OCI-LY7 (cell line): Measurements from ENCODE around the gene MPRIP. TPM values are rescaled to one million over a fixed set of nuclear protein-coding genes. Genes with fewer than 3 reads are reported as not detected.
"Not testable (repeated sequence)": the region's sequence is repeated elsewhere in the genome, so short reads cannot be mapped to it uniquely, and the experiment has no call there.

Experiments used
- BruUV-seq: library from RNA; stranded (reverse); fragments of 400-500 nt; replicated peaks from 2 replicates; lab custom pipeline; 2021; lab: Mats Ljungman, UMichigan
- CTCF ChIA-PET: fragments of 300-600 bp; sonication (Branson Sonifier 250); formaldehyde crosslinking; loops from one replicate; lab custom pipeline; 2022; ENCODE audit warnings: antibody characterized with exemption; ENCODE audit not compliant: unreplicated experiment; lab: Charles Lee
- POLR2A ChIA-PET: fragments of 300-600 bp; sonication (Branson Sonifier 250); formaldehyde crosslinking; loops from one replicate; lab custom pipeline; 2022; ENCODE audit warnings: antibody characterized with exemption; lab: Charles Lee
- DNase-seq: peaks from one replicate; pipeline ENCODE4 v3.0.0-alpha.2; 2015; ENCODE audit warnings: low spot score
- H2AFZ ChIP-seq: fragments of 200-600 bp; sonication (generic), shearing (Covaris generic); 2 replicates; pipeline ENCODE4 v1.6.1; 2014; ENCODE audit warnings: mild to moderate bottlenecking, antibody characterized with exemption, low read length, moderate library complexity
- H3K27ac ChIP-seq: fragments of 200-600 bp; sonication (generic); 2 replicates; pipeline ENCODE4 v1.5.1; 2014; ENCODE audit warnings: mixed run types, low read depth, mild to moderate bottlenecking, moderate library complexity, low read length, inconsistent platforms; ENCODE audit not compliant: poor library complexity, severe bottlenecking
- H3K36me3 ChIP-seq: fragments of 200-600 bp; sonication (generic); 2 replicates; pipeline ENCODE4 v1.6.1; 2014; ENCODE audit warnings: mild to moderate bottlenecking, antibody characterized with exemption, low read length, moderate library complexity, mixed read lengths; ENCODE audit not compliant: insufficient read depth
- H3K4me1 ChIP-seq: fragments of 200-600 bp; sonication (generic); 2 replicates; pipeline ENCODE4 v1.5.1; 2014; ENCODE audit warnings: mild to moderate bottlenecking, low read length; ENCODE audit not compliant: insufficient read depth, poor library complexity, severe bottlenecking
- H3K4me2 ChIP-seq: fragments of 200-600 bp; sonication (generic); 2 replicates; pipeline ENCODE4 v1.6.1; 2014; ENCODE audit warnings: mild to moderate bottlenecking, low read length
- H3K4me3 ChIP-seq: fragments of 200-600 bp; sonication (generic); 2 replicates; pipeline ENCODE4 v1.5.1; 2014; ENCODE audit warnings: mild to moderate bottlenecking, low read depth, low read length; ENCODE audit not compliant: poor library complexity, severe bottlenecking
- H3K79me2 ChIP-seq: fragments of 200-600 bp; sonication (generic); 2 replicates; pipeline ENCODE4 v1.6.1; 2016; ENCODE audit warnings: low read depth, mild to moderate bottlenecking, low read length, moderate library complexity, mixed read lengths; ENCODE audit not compliant: insufficient read depth
- H3K9me2 ChIP-seq: fragments of 200-600 bp; sonication (generic); 2 replicates; pipeline ENCODE4 v1.6.1; 2016; ENCODE audit warnings: mild to moderate bottlenecking, low read length, mixed read lengths; ENCODE audit not compliant: insufficient read depth
- H3K9me3 ChIP-seq: fragments of 200-600 bp; sonication (generic); 2 replicates; pipeline ENCODE4 v1.6.1; 2014; ENCODE audit warnings: mild to moderate bottlenecking, mixed run types, low read length, mixed read lengths
- H4K20me1 ChIP-seq: fragments of 200-600 bp; sonication (generic); 2 replicates; pipeline ENCODE4 v1.6.1; 2014; ENCODE audit warnings: mild to moderate bottlenecking, antibody characterized with exemption, low read length, moderate library complexity, mixed read lengths; ENCODE audit not compliant: insufficient read depth
- intact Hi-C: fragments of 100-400 bp; cut with micrococcal nuclease; formaldehyde crosslinking; loops from one replicate; pipeline ENCODE4 v1.10.0; 2022; ENCODE audit not compliant: unreplicated experiment
- total RNA-seq, 2 experiments: library from RNA; depleted of rRNA in 1 of 2; stranded (reverse); fragments of >200 nt in 1 of 2; shearing (Covaris generic) in 1 of 2; gene quantifications; 2 replicates each; pipeline ENCODE4 v1.2.3, GENCODE V29; 2014 to 2022

Gene MPRIP
- total RNA-seq, 2 experiments from 2014 or later = 73.3 to 109 TPM

GRCh38 chr17:17010545-17011034 is 31.7 kb upstream of the MPRIP start:
- BruUV-seq, H3K27ac ChIP-seq, DNase-seq, H3K4me2 ChIP-seq, H3K36me3 ChIP-seq, H3K4me1 ChIP-seq, H3K9me2 ChIP-seq, intact Hi-C loops, POLR2A ChIA-PET, H3K4me3 ChIP-seq, CTCF ChIA-PET, H3K79me2 ChIP-seq, H4K20me1 ChIP-seq, H3K9me3 ChIP-seq, H2AFZ ChIP-seq: not testable (repeated sequence)

GRCh38 chr17:17011043-17011907 is 31.0 kb upstream of the MPRIP start:
- DNase-seq, H4K20me1 ChIP-seq, H3K4me3 ChIP-seq, H3K27ac ChIP-seq, intact Hi-C loops, H3K4me1 ChIP-seq, H3K36me3 ChIP-seq, H3K9me2 ChIP-seq, H3K4me2 ChIP-seq, H3K9me3 ChIP-seq, H3K79me2 ChIP-seq, BruUV-seq, CTCF ChIA-PET, H2AFZ ChIP-seq, POLR2A ChIA-PET: not testable (repeated sequence)

- POLR2A ChIA-PET, H3K9me3 ChIP-seq, H3K4me3 ChIP-seq, H3K4me1 ChIP-seq, intact Hi-C loops, DNase-seq, BruUV-seq, H3K27ac ChIP-seq, H3K4me2 ChIP-seq, H4K20me1 ChIP-seq, H3K79me2 ChIP-seq, H2AFZ ChIP-seq, H3K36me3 ChIP-seq, H3K9me2 ChIP-seq, CTCF ChIA-PET: not testable (repeated sequence)
Observed at GRCh38 chr17:17013828-17014747, 28.2 kb upstream of the MPRIP start.

- intact Hi-C loops, H3K9me3 ChIP-seq, H3K4me1 ChIP-seq, BruUV-seq, DNase-seq, H3K27ac ChIP-seq, H3K4me3 ChIP-seq, H3K79me2 ChIP-seq, H4K20me1 ChIP-seq, H3K36me3 ChIP-seq, H3K4me2 ChIP-seq, H3K9me2 ChIP-seq, H2AFZ ChIP-seq: not testable (repeated sequence)
- ChIA-PET POLR2A (interaction anchor here (0.6 kb wide), 2 partner anchors 63 to 581 kb away, joined by 3 to 4 read pairs; no protein-coding TSS in a partner anchor), CTCF (interaction anchor here (0.6 kb wide), 1 partner anchor 26 kb away, joined by 3 read pairs; no protein-coding TSS in a partner anchor)
Observed at GRCh38 chr17:17014748-17015124, 27.5 kb upstream of the MPRIP start.
